AML-193 (cell line): ENCODE measurements around the gene FBLIM1.

Source experiments
- DNase-seq, 2 experiments: peaks; one replicate each; lab custom pipeline; 2025; lab: John Stamatoyannopoulos, UW

FBLIM1 gene, protein sequence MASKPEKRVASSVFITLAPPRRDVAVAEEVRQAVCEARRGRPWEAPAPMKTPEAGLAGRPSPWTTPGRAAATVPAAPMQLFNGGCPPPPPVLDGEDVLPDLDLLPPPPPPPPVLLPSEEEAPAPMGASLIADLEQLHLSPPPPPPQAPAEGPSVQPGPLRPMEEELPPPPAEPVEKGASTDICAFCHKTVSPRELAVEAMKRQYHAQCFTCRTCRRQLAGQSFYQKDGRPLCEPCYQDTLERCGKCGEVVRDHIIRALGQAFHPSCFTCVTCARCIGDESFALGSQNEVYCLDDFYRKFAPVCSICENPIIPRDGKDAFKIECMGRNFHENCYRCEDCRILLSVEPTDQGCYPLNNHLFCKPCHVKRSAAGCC

GRCh38 chr1:15758343-15758931, at the start of gene FBLIM1:
FBLIM1 (plus strand) TSS chr1:15758795; CDS start chr1:15764984, 6,189 bp downstream.
- no peak for DNase-seq

- no peak for DNase-seq
These were observed 49.4 kb upstream of the FBLIM1 start for GRCh38 chr1:15709226-15709625.

- DNase-seq: no peak
These were observed 46.4 kb upstream of the FBLIM1 start for GRCh38 chr1:15712168-15712567.

- no peak for DNase-seq
These were observed 44.0 kb upstream of the FBLIM1 start for GRCh38 chr1:15714406-15715136.

- DNase-seq: no peak
These were observed 41.0 kb upstream of the FBLIM1 start for GRCh38 chr1:15717418-15718125.

- no peak for DNase-seq
These were observed 40.4 kb upstream of the FBLIM1 start for GRCh38 chr1:15718199-15718601.

DNA sequence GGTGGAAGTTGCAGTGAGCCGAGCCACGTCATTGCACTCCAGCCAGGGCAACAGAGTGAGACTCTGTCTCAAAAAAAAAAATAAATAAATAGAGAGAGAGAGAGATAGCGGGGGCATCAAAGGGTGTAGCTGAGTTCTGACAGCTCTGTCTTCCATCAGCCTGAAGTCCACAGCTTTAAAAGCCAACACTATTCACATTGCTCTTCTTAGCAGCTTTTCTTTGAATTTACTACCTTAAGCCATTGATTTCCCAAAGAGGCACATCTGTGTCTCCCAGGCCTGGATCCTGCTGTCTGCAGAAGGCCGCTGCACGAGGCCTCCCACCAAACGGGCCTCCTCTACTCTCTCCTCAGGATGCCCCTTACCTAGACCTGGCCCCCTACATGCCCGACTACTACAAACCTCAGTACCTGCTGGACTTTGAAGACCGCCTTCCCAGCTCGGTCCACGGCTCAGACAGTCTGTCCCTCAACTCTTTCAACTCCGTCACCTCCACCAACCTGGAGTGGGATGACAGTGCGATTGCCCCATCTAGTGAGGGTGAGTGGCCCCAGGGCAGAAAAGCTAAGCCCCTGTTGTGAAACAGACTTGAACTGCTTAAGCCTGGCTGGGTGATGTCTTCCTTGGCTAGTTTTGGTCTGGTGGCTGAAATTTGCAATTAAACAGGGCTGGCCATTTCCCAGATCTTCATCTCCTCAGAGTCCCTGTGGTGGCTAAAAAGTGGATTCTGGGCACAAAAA, 39.0 kb upstream of the FBLIM1 start:
- peak; percentile 17 to 26 for DNase-seq

DNA sequence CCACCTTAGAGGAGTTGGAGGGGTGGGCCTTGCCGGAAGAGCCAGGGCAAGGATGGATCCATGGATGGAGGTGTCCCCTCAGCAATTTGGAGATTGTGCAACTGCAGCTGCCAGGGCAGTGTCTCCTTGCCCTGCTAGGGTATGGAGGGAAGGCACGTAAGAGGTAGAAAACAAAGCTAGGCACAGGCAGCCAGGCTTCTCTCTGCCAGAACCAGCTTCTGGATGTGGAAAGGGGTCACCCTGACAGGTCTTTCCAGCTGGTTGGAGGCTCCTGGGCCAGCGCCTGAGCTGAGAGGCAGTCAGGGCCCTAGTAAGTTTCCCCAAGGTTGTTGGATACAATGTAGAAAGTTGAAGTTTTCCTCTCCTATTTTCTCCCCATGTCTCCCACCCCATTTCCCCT, 37.7 kb upstream of the FBLIM1 start:
- no peak for DNase-seq

DNA sequence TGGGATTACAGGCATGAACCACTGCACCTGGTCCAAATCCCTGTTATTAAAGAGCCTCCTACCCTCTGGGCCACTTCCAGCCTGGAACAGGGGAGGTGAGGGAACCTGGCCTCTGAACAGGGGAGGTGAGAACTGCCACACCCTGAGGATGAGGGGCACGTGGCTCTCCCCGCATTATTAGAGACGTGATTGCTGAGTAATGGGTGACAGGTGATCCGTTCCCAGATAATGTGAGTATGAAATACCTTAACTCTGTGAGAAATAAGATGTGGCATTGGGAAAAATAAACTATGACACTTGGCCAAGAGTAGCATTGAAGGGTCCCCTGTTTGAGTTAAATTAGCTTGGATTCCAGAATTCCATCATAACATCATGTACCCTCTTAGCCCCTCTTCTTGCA, 36.2 kb upstream of the FBLIM1 start:
- no peak for DNase-seq

- DNase-seq: no peak
These were observed 35.6 kb upstream of the FBLIM1 start for GRCh38 chr1:15722836-15723532.

- DNase-seq: no peak
These were observed 34.9 kb upstream of the FBLIM1 start for GRCh38 chr1:15723631-15724246.

DNA sequence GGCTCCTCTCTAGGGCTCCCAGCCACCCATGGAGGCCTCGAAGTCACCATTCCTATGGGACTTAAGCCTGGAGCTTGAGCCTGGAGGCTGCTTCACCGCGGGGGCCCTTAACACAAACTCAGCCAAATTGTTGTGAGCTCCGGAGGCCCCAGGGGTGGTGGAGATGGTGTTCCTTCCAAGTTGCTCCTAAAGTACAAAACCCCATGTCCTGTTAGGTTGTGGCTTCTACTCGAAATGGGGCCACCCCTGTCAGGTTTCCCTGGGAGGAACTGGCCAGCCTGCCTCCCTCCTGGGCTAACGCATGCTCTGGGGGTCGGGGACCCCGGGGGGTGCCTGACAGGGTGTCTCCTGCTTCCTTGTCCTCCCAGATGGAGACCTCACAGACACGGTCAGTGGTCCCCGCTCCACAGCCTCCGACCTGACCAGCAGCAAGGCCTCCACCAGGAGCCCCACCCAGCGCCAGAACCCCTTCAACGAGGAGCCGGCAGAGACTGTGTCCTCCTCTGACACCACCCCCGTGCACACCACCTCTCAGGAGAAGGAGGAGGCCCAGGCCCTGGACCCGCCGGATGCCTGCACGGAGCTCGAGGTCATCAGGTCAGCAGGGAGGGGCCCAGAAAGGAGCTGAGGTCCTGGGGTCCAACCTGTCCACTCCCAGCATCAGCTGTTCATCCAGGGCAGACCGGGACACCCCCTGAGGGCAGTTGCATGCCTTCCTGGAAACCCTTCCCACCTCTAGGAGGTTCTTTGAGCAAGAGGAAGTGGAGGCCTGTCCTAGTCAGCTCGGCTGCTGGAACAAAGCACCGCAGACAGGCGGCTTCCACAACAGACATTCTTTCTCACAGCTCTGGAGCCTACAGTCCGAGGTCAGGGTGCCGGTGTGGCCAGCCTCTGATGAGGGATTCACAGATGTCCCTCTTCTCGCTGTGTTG, 33.4 kb upstream of the FBLIM1 start:
- no peak for DNase-seq

GRCh38 chr1:15726508-15726907, 32.1 kb upstream of the FBLIM1 start:
- DNase-seq: no peak

DNA sequence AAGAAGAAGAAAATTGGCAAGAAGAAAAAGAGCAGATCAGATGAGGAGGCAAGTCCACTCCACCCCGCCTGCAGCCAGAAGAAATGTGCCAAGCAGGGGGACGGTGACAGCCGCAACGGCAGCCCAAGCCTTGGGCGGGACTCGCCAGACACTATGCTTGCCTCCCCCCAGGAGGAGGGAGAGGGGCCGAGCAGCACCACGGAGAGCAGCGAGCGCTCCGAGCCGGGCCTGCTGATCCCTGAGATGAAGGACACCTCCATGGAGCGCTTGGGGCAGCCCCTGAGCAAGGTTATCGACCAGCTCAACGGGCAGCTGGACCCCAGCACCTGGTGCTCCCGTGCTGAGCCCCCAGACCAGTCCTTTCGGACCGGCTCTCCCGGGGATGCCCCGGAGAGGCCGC, 31.6 kb upstream of the FBLIM1 start:
- no peak for DNase-seq

DNA sequence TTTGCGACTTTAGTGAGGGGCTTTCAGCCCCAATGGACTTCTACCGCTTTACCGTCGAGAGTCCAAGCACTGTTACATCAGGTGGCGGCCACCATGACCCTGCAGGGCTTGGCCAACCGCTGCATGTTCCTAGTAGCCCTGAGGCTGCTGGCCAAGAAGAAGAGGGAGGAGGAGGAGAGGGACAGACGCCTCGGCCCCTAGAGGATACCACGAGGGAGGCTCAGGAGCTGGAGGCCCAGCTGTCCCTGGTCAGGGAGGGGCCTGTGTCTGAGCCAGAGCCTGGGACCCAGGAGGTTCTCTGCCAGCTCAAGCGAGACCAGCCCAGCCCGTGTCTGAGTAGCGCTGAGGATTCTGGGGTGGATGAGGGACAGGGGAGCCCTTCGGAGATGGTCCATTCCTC, 31.2 kb upstream of the FBLIM1 start:
- DNase-seq: no peak

GRCh38 chr1:15727866-15728534, 30.6 kb upstream of the FBLIM1 start:
- DNase-seq: no peak

DNA sequence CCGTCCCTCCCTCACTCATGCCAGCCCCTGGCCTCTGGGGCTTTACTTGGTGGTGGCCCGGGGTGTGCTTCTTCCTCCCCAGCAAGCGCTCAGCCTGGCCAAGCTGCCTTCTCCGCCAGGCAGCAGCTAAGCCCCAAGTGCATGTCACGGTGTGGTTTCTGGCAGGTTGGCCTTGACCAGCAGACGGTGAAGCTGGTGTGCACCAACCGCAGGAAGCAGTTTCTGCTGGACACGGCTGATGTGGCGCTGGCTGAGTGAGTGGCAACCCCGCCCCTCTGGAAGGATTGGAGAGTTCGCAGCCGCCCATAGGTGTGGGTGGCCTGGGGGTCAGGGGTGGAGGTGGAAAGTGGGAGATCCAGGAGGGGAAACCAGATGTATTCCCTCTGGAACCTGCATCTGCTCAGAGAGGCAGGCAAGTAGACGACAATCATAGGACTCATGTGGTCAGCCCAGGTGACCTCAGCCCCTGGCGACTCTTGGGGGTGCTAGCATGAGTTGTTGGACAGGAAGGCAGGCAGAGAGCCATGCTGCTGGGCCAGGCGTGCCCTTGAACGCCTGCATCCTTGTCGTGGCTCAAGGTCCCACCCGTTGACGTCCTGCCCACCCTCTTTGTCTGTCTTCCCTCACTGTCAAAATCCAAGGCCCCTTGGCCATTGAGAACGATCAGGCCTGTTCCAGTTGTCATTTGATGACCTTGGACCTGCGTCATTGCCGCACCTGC, 29.5 kb upstream of the FBLIM1 start:
- no peak for DNase-seq

DNA sequence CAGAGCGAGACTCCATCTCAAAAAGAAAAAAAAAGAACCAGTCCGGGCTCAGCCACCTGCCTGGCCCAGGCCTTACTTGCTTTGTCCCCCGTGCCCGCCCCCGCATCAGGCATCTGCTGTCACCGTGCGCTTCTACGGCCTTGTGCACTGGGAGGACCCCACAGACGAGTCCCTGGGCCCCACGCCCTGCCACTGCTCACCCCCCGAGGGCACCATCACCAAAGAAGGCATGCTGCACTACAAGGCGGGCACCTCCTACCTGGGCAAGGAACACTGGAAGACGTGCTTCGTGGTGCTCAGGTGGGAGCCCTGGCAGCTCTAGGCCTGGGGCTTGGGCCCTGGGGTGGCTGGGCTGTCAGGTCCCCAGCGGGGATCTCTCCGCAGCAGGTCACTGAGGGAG, 28.2 kb upstream of the FBLIM1 start:
- no peak for DNase-seq
